HG02840 (cell line): Measurements from ENCODE around the gene TMEM50B.
"Not testable (repeated sequence)": the region's sequence is repeated elsewhere in the genome, so short reads cannot be mapped to it uniquely, and the experiment has no call there.

Experiments used
- ATAC-seq: cut with Tn5 transposase; IDR thresholded peaks from one replicate; pipeline ENCODE4 v1.9.1; 2021; ENCODE audit warnings: mild to moderate bottlenecking, moderate library complexity, moderate number of reproducible peaks; ENCODE audit not compliant: unreplicated experiment, low FRiP score

TMEM50B gene

GRCh38 chr21:33433001-33433400 lies 46.8 kb downstream of the TMEM50B start:
- ATAC-seq = no peak

GRCh38 chr21:33432496-33432895 lies 47.3 kb downstream of the TMEM50B start:
- no peak for ATAC-seq

- no peak for ATAC-seq
Observed at GRCh38 chr21:33430858-33431257, 48.9 kb downstream of the TMEM50B start.

GRCh38 chr21:33428669-33429068 lies 51.1 kb downstream of the TMEM50B start:
- no peak for ATAC-seq

GRCh38 chr21:33427051-33427450 lies 52.7 kb downstream of the TMEM50B start:
- no peak for ATAC-seq

- no peak for ATAC-seq
Observed at GRCh38 chr21:33425825-33426224, 53.9 kb downstream of the TMEM50B start.

GRCh38 chr21:33424214-33424613 lies 55.6 kb downstream of the TMEM50B start:
- no peak for ATAC-seq

GRCh38 chr21:33421713-33422393 lies 57.9 kb downstream of the TMEM50B start:
- ATAC-seq = no peak

- ATAC-seq = no peak
Observed at GRCh38 chr21:33419538-33420123, 60.1 kb downstream of the TMEM50B start.

GRCh38 chr21:33418691-33419090 lies 61.1 kb downstream of the TMEM50B start:
- no peak for ATAC-seq

GRCh38 chr21:33414926-33415325 lies 64.8 kb downstream of the TMEM50B start:
- no peak for ATAC-seq

GRCh38 chr21:33414068-33414467 lies 65.7 kb downstream of the TMEM50B start:
- no peak for ATAC-seq

- no peak for ATAC-seq
Observed at GRCh38 chr21:33412832-33413519, 66.8 kb downstream of the TMEM50B start.

- not testable (repeated sequence) for ATAC-seq
Observed at GRCh38 chr21:33412439-33412831, 67.3 kb downstream of the TMEM50B start.

- no peak for ATAC-seq
Observed at GRCh38 chr21:33411949-33412430, 67.8 kb downstream of the TMEM50B start.

- no peak for ATAC-seq
Observed at GRCh38 chr21:33406493-33406892, 73.3 kb downstream of the TMEM50B start.

GRCh38 chr21:33403786-33404585 lies 75.8 kb downstream of the TMEM50B start:
- ATAC-seq = no peak

GRCh38 chr21:33403128-33403785 lies 76.5 kb downstream of the TMEM50B start, which contains the start of gene IFNGR2:
TSS of gene IFNGR2 (plus strand) at chr21:33403413. CDS start at chr21:33403544, 131 bp downstream.
- no peak for ATAC-seq

GRCh38 chr21:33402001-33402979 lies 77.5 kb downstream of the TMEM50B start:
- ATAC-seq = no peak
